Measurements from ENCODE around the gene TKT. TPM values are rescaled to one million over a fixed set of nuclear protein-coding genes. Genes with fewer than 3 reads are reported as not detected.
"Not testable (repeated sequence)": the region's sequence is repeated elsewhere in the genome, so short reads cannot be mapped to it uniquely, and the experiment has no call there.

Gene TKT
- total RNA-seq, 1 experiment from 2014 or later: 634 TPM

GRCh38 chr3:53269888-53270880, 14.4 kb upstream of the TKT start (continued):
- TF ChIP-seq REST (IDR thresholded peaks at IDR 0.05; ENCODE audit: low read depth) (no peak), ELF1 (IDR thresholded peaks at IDR 0.05; ENCODE audit: borderline replicate concordance, low read depth) (no peak)

GRCh38 chr3:53269193-53269592, 13.4 kb upstream of the TKT start:
- H3K27me3 ChIP-seq (ENCODE audit: insufficient read depth, low read length); H3K9me3 ChIP-seq (ENCODE audit: control insufficient read depth in 1 of 2, insufficient read depth in 1 of 2, low read depth in 1 of 2, low read length in 2 of 2); BruUV-seq (replicated peaks); H3K4me3 ChIP-seq (replicated peaks in 1 of 2; ENCODE audit: low read depth in 1 of 2, low read length in 2 of 2); ATAC-seq; H3K79me2 ChIP-seq (ENCODE audit: insufficient read depth, low read length); H3K36me3 ChIP-seq (ENCODE audit: control insufficient read depth in 1 of 2, insufficient read depth in 2 of 2, low read length in 2 of 2); RAD21 ChIA-PET (ENCODE audit: low non-redundant PET in 1 of 2, low total read pairs in 2 of 2, uncharacterized antibody in 2 of 2, unreplicated experiment in 2 of 2); POLR2A ChIA-PET; intact Hi-C loops (cut with micrococcal nuclease); H4K20me1 ChIP-seq (ENCODE audit: insufficient read depth); H2AFZ ChIP-seq (ENCODE audit: low read depth, low read length, poor library complexity, severe bottlenecking); H3K9me2 ChIP-seq (ENCODE audit: insufficient read depth); DNase-seq (ENCODE audit: low read depth, low spot score): not testable (repeated sequence)
- peaks cover 34 to 52% of the 10 kb centered on the region in 2 experiments for H3K4me1 ChIP-seq (ENCODE audit: control insufficient read depth in 1 of 2, insufficient read depth in 2 of 2, low read length in 2 of 2)
- peak overlapping the region; percentile 67; the same call in 1 of the 2 replicates for H3K9ac ChIP-seq (ENCODE audit: low read length)
- H3K4me2 ChIP-seq (ENCODE audit: low read length): peak overlapping the region; percentile 80; the same call in 1 of the 2 replicates
- CTCF ChIA-PET: interaction anchor here (1.7 kb wide), 1 partner anchor 12 kb away, joined by 4 read pairs; no protein-coding TSS in a partner anchor
- peak overlapping the region; percentile 93 for H3K27ac ChIP-seq (ENCODE audit: low read depth, low read length)

Data from HCT116 (cell line).